GM18868 (cell line): ENCODE measurements around the gene STARD7.
A peak's percentile ranks its signal among the peaks of the same experiment; 100 is the strongest.

ENCODE experiments used
- ATAC-seq: cut with Tn5 transposase; IDR thresholded peaks from one replicate; pipeline ENCODE4 v1.9.1; 2021; ENCODE audit warnings: mild to moderate bottlenecking, moderate library complexity; ENCODE audit not compliant: unreplicated experiment

The STARD7 gene

GRCh38 chr2:96202152-96202854 lies 6.3 kb downstream of the STARD7 start:
- no peak for ATAC-seq

GRCh38 chr2:96201338-96201737 lies 7.3 kb downstream of the STARD7 start:
- no peak for ATAC-seq

- ATAC-seq = no peak
These were observed 9.7 kb downstream of the STARD7 start for GRCh38 chr2:96198921-96199320.

GRCh38 chr2:96197546-96198255 lies 10.9 kb downstream of the STARD7 start:
- ATAC-seq = no peak

GRCh38 chr2:96195410-96196066 lies 13.1 kb downstream of the STARD7 start:
- ATAC-seq = no peak

GRCh38 chr2:96191937-96192670 lies 16.5 kb downstream of the STARD7 start:
- no peak for ATAC-seq

GRCh38 chr2:96188821-96189526 lies 19.7 kb downstream of the STARD7 start:
- ATAC-seq = no peak

GRCh38 chr2:96186562-96186961 lies 22.1 kb downstream of the STARD7 start:
- ATAC-seq = no peak

- no peak for ATAC-seq
These were observed 23.1 kb downstream of the STARD7 start for GRCh38 chr2:96185516-96185915.

- ATAC-seq = no peak
These were observed 23.6 kb downstream of the STARD7 start for GRCh38 chr2:96184989-96185388.

GRCh38 chr2:96184188-96184587 lies 24.4 kb downstream of the STARD7 start:
- no peak for ATAC-seq

GRCh38 chr2:96181529-96181928 lies 27.1 kb downstream of the STARD7 start:
- no peak for ATAC-seq

GRCh38 chr2:96180521-96180920 lies 28.1 kb downstream of the STARD7 start:
- no peak for ATAC-seq

GRCh38 chr2:96180002-96180401 lies 28.6 kb downstream of the STARD7 start:
- ATAC-seq = no peak

GRCh38 chr2:96176661-96177060 lies 32.0 kb downstream of the STARD7 start:
- no peak for ATAC-seq

- no peak for ATAC-seq
These were observed 32.7 kb downstream of the STARD7 start for GRCh38 chr2:96175951-96176350.

- peak; percentile 74 for ATAC-seq
These were observed 34.1 kb downstream of the STARD7 start for GRCh38 chr2:96174251-96175144.

GRCh38 chr2:96171831-96172230 lies 36.8 kb downstream of the STARD7 start:
- no peak for ATAC-seq

- ATAC-seq = no peak
These were observed 38.0 kb downstream of the STARD7 start for GRCh38 chr2:96170626-96171025.
